Adrenal gland (tissue), 12 donors: ENCODE results near the gene DIAPH3. TPM values are rescaled to one million over a fixed set of nuclear protein-coding genes. Genes with fewer than 3 reads are reported as not detected.

Experiments used
- DNase-seq, 7 donors: peaks; one replicate each; pipeline ENCODE4 v3.0.0-alpha.2; 2019 to 2020
- H3K27ac ChIP-seq, 5 donors: fragments of 200-600 bp; sonication (generic) in 4 of 5; 1 replicate in 3 of 5; 2 replicates in 2 of 5; pipeline versions ENCODE4 v1.5.1 to v1.8.0; 2016 to 2020; ENCODE audit warnings: mild to moderate bottlenecking in 1 of 5
- H3K27me3 ChIP-seq: fragments of 200-600 bp; 2 replicates; pipeline ENCODE4 v1.8.0; 2021
- H3K36me3 ChIP-seq, 2 donors: fragments of 200-600 bp; replicated peaks in 1 of 2; 1 replicate in 1 of 2; 2 replicates in 1 of 2; pipeline versions ENCODE4 v1.5.1 to v1.8.0; 2018 to 2022
- H3K4me1 ChIP-seq, 2 donors: fragments of 200-600 bp; replicated peaks in 1 of 2; 1 replicate in 1 of 2; 2 replicates in 1 of 2; pipeline versions ENCODE4 v1.5.1 to v1.8.0; 2018 to 2021
- H3K4me3 ChIP-seq, 4 donors: fragments of 200-600 bp; sonication (generic) in 3 of 4; one replicate each; pipeline ENCODE4 v1.5.1; 2016 to 2018
- H3K9me3 ChIP-seq, 3 donors: fragments of 200-600 bp; sonication (generic) in 1 of 3; replicated peaks in 1 of 3; 1 replicate in 2 of 3; 2 replicates in 1 of 3; pipeline versions ENCODE4 v1.5.1 to v1.8.0; 2016 to 2021
- CTCF ChIP-seq, 6 experiments: fragments of 450-650 bp in 4 of 6; fragments of 200-600 bp in 2 of 6; sonication (generic) in 1 of 6; IDR thresholded peaks; 1 replicate in 5 of 6; 2 replicates in 1 of 6; pipeline versions ENCODE4 v1.5.1 to v1.8.0; 2016 to 2021; ENCODE audit warnings: antibody characterized with exemption in 6 of 6, mild to moderate bottlenecking in 2 of 6, moderate library complexity in 1 of 6
- POLR2A ChIP-seq, 2 donors: fragments of 450-650 bp; IDR thresholded peaks; one replicate each; pipeline ENCODE4 v1.6.1; 2017; ENCODE audit warnings: antibody characterized with exemption in 2 of 2, mild to moderate bottlenecking in 2 of 2, moderate library complexity in 1 of 2
- WGBS, 4 donors: extraction: QIAGEN DNeasy Blood & Tissue Kit in 2 of 4; methylation state at CpG; one replicate each; pipeline versions ENCODE4 v1.1.5 to v1.1.7; 2013 to 2017; 5-methylcytosine and 5-hydroxymethylcytosine counted together
- intact Hi-C, 2 donors: fragments of 100-400 bp; cut with DNase I; formaldehyde crosslinking; loops; one replicate each; pipeline versions ENCODE4 v1.14.1 to v1.15.0; 2022 to 2023
- polyA plus RNA-seq, 3 donors: library from polyadenylated mRNA; stranded (reverse); fragments of 200-250 nt in 2 of 3; fragments of 350-450 nt in 1 of 3; fragmentation: Illumina TruSeq in 1 of 3; extraction: RNeasy Lipid Tissue Mini Kit (QIAGEN cat#74804) in 1 of 3; gene quantifications; one replicate each; pipeline ENCODE4 v1.2.3, GENCODE V29; 2013 to 2014
- total RNA-seq, 9 donors: library from RNA; depleted of rRNA in 4 of 9; stranded (reverse); fragments of >200 nt in 4 of 9; fragments of 120-200 nt in 1 of 9; fragmentation: NEBNext Ultra II Directional in 1 of 9; extraction: Animal tissue kit (Norgen Biotek cat#: 25700) in 1 of 9; gene quantifications; one replicate each; pipeline versions ENCODE4 v1.1.0 to v1.2.4, GENCODE V29; 2013 to 2023
- donor health status: healthy with polysubstance abuse.
- donor health status: Bipolar disorder and iron deficiency.
- donor health status: DM: yes; HTN: yes; CAD: no.
- donor health status: DM: no; HTN: no; CAD: no.
- donor health status: DM: no; HTN: no; CAD: no.
- donor health status: DM: yes; HTN: yes; CAD: no.

The DIAPH3 gene
- total and polyA plus RNA-seq, 12 donors, result 0.07 to 4.2 (median 0.42) TPM; not detected in 3

- Histone ChIP-seq H3K4me1 (no peaks in the 10 kb centered on the region), H3K4me3 (no peak overlapping the region), H3K9me3 (peaks cover 0 to 7% (median 0%) of the 10 kb centered on the region in 3 donors), H3K36me3 (no peaks in the 10 kb centered on the region), H3K27ac (no peak overlapping the region), H3K27me3 (no peaks in the 10 kb centered on the region)
- TF ChIP-seq CTCF (IDR thresholded peaks at IDR 0.05) (no peak), POLR2A (IDR thresholded peaks at IDR 0.05) (no peak)
- 95 to 98% (median 96%) methylated on average over 7 of the region's 7 CpGs for WGBS, 4 donors
- DNase-seq, result no peak
- intact Hi-C loops, result no loop called here
Measured at GRCh38 chr13:59663707-59664106, 500.0 kb downstream of the DIAPH3 start.

DNA sequence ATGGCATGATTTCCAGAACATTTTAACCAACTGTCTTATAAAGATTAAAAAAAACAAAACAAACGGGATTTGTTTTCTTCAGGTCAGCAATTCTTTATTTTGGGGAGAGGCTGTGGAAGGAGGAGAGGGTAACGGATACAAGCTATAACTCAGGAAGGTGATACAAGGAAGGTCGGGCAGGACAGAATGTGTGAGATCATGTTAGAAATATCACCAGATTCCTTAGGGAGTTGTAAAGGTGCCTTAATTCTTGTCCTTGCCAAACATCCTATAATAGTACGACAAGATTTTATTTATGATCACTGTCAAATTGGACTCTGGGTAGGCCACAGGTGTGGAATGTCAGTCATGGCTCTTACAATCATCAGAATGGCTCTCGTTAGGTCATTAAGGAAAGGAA lies 503.1 kb downstream of the DIAPH3 start:
- no peaks in the 10 kb centered on the region for H3K27me3 ChIP-seq
- DNase-seq, result no peak
- peaks cover 0 to 7% (median 0%) of the 10 kb centered on the region in 3 donors for H3K9me3 ChIP-seq
- no peak overlapping the region for H3K4me3 ChIP-seq
- TF ChIP-seq CTCF (IDR thresholded peaks at IDR 0.05) (no peak), POLR2A (IDR thresholded peaks at IDR 0.05) (no peak)
- no peaks in the 10 kb centered on the region for H3K36me3 ChIP-seq
- no peaks in the 10 kb centered on the region for H3K4me1 ChIP-seq
- intact Hi-C loops, result no loop called here
- 89 to 93% (median 90%) methylated on average over 5 of the region's 5 CpGs for WGBS, 4 donors
- H3K27ac ChIP-seq, result no peak overlapping the region

- TF ChIP-seq CTCF (IDR thresholded peaks at IDR 0.05), result no peak
- no peak for TF ChIP-seq POLR2A (IDR thresholded peaks at IDR 0.05)
- H3K4me3 ChIP-seq, result no peak overlapping the region
- H3K27ac ChIP-seq, result no peak overlapping the region
- H3K4me1 ChIP-seq, result no peaks in the 10 kb centered on the region
- DNase-seq, result no peak
- WGBS, 4 donors, result 90 to 93% (median 91%) methylated on average over 5 of the region's 5 CpGs
- peaks cover 0 to 7% (median 0%) of the 10 kb centered on the region in 3 donors for H3K9me3 ChIP-seq
- intact Hi-C loops, result no loop called here
- no peaks in the 10 kb centered on the region for H3K27me3 ChIP-seq
- H3K36me3 ChIP-seq, result no peaks in the 10 kb centered on the region
Measured at GRCh38 chr13:59659981-59660380, 503.7 kb downstream of the DIAPH3 start.

- H3K4me1 ChIP-seq, result no peaks in the 10 kb centered on the region
- TF ChIP-seq CTCF (IDR thresholded peaks at IDR 0.05), result no peak
- H3K4me3 ChIP-seq, result no peak overlapping the region
- WGBS, 4 donors, result 72 to 86% (median 73%) methylated on average over 6 of the region's 6 CpGs
- intact Hi-C loops, result no loop called here
- H3K27ac ChIP-seq, result no peak overlapping the region
- H3K36me3 ChIP-seq, result no peaks in the 10 kb centered on the region
- no peaks in the 10 kb centered on the region for H3K27me3 ChIP-seq
- DNase-seq, result no peak
- peaks cover 0 to 7% (median 0%) of the 10 kb centered on the region in 3 donors for H3K9me3 ChIP-seq
Measured at GRCh38 chr13:59658738-59659330, 504.9 kb downstream of the DIAPH3 start.
